Midbrain (tissue), 1 donor: ENCODE data around the gene SFXN3.

ENCODE experiments used
- DNase-seq: peaks from one replicate; lab custom pipeline; 2025; lab: John Stamatoyannopoulos, UW

The SFXN3 gene

DNA sequence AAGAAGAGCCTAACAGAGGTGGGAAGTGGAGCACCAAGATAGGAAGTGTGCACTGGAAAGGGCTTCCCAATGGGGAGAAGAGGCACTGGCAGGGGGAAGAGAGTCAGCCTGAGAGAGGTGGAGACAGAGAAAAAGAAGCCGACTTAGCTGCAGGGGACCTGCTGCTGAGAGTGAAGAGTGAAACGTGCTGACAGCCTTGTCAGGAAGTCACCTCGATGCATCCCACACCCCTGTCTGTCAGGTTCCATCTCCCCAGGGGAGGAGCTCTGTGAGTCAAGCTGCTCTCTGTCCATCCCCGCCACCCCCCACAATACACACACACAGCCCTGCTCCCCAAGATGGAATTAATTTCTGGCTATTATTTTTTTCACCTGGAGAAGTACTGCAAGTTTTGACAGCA, 44.7 kb downstream of the SFXN3 start:
- no peak for DNase-seq

GRCh38 chr10:101076630-101077029, 45.6 kb downstream of the SFXN3 start:
- no peak for DNase-seq

DNA sequence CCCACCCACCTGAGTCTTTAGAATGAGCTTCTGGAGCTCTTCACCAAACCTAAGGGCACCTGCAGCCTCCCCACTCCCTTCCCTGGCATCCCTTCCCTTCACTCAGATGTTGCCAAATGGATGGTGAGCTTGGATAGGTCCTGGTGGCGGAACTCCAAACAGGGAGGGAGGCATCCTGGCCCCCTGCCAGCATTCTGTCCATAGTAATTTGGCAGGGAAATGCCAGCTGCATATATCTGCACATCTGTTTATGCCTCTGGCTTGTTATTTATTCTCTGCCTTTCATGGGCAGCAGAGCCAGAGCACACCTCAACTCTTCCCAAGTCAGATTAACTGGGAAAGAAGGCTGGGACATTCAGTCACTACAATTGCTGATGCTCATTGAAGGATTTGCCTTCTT, 48.8 kb downstream of the SFXN3 start:
- no peak for DNase-seq

DNA sequence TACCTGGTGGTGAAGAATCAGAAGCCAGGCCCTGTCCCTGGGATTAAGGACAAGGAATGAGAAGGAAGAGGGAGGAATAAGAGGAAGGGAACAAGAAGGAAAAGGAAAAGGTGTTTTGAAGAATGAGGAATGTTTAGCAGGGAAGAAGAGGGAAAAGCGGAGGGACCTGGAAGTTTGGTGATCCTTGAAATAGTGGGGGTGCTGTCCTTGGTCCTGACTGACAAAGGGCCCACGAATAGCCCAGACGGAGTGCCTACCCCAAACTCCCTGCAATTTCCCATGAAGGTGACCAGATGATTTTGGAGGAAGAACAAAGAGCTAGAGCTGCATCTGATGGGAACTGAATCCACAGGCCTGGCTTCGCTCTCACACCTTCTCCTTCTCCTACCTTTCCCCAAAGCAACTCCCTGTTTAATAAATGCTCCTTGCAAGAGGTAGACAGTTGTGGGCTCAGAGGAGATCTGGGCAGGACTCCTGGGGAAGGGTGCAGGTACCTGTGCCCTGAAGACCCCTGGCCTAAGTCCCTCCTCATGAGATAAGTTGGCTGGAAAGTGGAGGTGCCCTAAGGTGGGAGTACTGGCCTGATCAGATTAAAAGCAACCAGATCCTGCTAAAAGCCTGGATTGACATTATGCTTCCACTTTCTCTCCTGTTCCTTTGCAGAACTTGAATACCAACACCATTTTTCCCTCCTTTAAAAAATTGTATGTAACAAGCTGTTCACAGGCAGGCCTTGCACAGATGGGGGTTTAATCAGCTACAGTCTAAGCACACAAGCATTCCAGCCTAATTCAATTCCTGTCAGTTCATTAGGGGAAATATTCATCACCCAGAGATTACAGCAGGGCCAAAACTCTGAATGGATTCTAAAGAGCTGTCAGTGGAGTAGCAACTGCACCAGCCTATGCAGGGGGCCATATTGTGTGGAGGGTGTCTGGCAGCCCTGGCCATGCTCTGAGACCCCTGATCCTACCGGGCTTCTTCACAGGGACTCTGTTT, 50.2 kb downstream of the SFXN3 start:
- DNase-seq: no peak

GRCh38 chr10:101085846-101086245, 54.8 kb downstream of the SFXN3 start:
- DNase-seq: no peak

GRCh38 chr10:101087376-101087775, 56.3 kb downstream of the SFXN3 start:
- DNase-seq: no peak

- no peak for DNase-seq
Measured at GRCh38 chr10:101087965-101088364, 56.9 kb downstream of the SFXN3 start.

- DNase-seq: no peak
Measured at GRCh38 chr10:101089520-101090299, 58.7 kb downstream of the SFXN3 start.

DNA sequence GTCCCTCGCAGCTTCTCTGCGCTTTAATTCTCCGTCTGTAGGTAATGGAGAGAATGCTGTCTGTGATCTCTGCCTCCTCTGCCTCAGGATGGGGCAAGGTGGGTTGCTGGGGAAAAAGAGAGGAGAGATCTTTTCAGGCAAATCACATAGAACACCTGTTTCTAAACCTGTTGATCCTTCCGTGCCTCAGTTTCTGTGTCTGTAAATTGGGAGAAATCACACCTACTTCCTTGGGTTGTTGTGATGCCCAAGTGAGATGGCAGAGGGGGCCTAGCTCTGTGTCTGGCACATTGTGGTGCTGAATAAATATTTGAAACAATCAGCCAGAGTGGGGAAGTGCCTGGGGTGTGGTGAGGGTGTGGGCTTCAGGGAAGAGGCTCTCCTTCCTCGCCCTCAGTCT, 59.6 kb downstream of the SFXN3 start:
- no peak for DNase-seq
